Chondrocyte (in vitro differentiated cells): Measurements from ENCODE around the gene PRR13. TPM values are rescaled to one million over a fixed set of nuclear protein-coding genes. Genes with fewer than 3 reads are reported as not detected.
"Not testable (repeated sequence)": the region's sequence is repeated elsewhere in the genome, so short reads cannot be mapped to it uniquely, and the experiment has no call there.

ENCODE experiments used
- DNase-seq: peaks from one replicate; pipeline ENCODE4 v3.0.0; 2021; ENCODE audit warnings: mixed read lengths, low spot score
- H3K27ac Mint-ChIP-seq: one replicate; pipeline ENCODE4 v1.8.0; 2021; ENCODE audit warnings: mild to moderate bottlenecking, moderate library complexity, mixed read lengths; ENCODE audit not compliant: unreplicated experiment
- H3K27me3 Mint-ChIP-seq: 2 replicates; pipeline ENCODE4 v1.8.0; 2021; ENCODE audit warnings: low read depth, mixed read lengths
- H3K36me3 Mint-ChIP-seq: 2 replicates; pipeline ENCODE4 v1.8.0; 2021; ENCODE audit warnings: low read depth, mixed read lengths
- H3K4me1 Mint-ChIP-seq: 2 replicates; pipeline ENCODE4 v1.8.0; 2021; ENCODE audit warnings: low read depth, mild to moderate bottlenecking, mixed read lengths
- H3K4me3 Mint-ChIP-seq: one replicate; pipeline ENCODE4 v1.8.0; 2021; ENCODE audit warnings: mild to moderate bottlenecking, moderate library complexity, mixed read lengths; ENCODE audit not compliant: unreplicated experiment
- H3K9me3 Mint-ChIP-seq: 2 replicates; pipeline ENCODE4 v1.8.0; 2021; ENCODE audit warnings: low read depth, mixed read lengths
- CTCF ChIP-seq: fragments of 200-600 bp; sonication (generic); IDR thresholded peaks from 2 replicates; pipeline ENCODE4 v1.5.0; 2021; ENCODE audit warnings: antibody characterized with exemption, mild to moderate bottlenecking, moderate library complexity
- total RNA-seq: library from RNA; stranded (reverse); gene quantifications from 3 replicates; pipeline ENCODE4 v1.2.1, GENCODE V29; 2021

PRR13 gene
- total RNA-seq, 1 donor from 2014 or later: 102 TPM

- Mint-ChIP-seq H3K4me3 (no peak overlapping the region), H3K27me3 (no peaks in the 10 kb centered on the region), H3K4me1 (peaks cover 44% of the 10 kb centered on the region), H3K27ac (peak overlapping the region; percentile 32), H3K9me3 (no peaks in the 10 kb centered on the region), H3K36me3 (peaks cover 21% of the 10 kb centered on the region)
- DNase-seq: no peak
- TF ChIP-seq CTCF: no peak
Measured at GRCh38 chr12:53413485-53414204, 27.9 kb upstream of the PRR13 start.

- DNase-seq: no peak
- Mint-ChIP-seq H3K27ac (peak overlapping the region; percentile 50), H3K27me3 (no peaks in the 10 kb centered on the region), H3K4me3 (no peak overlapping the region), H3K9me3 (no peaks in the 10 kb centered on the region), H3K36me3 (peaks cover 17% of the 10 kb centered on the region), H3K4me1 (peaks cover 47% of the 10 kb centered on the region)
- no peak for TF ChIP-seq CTCF
Measured at GRCh38 chr12:53414756-53415417, 26.6 kb upstream of the PRR13 start.

GRCh38 chr12:53415752-53416389, 25.7 kb upstream of the PRR13 start:
- peaks cover 51% of the 10 kb centered on the region for H3K4me1 Mint-ChIP-seq

GRCh38 chr12:53417291-53417816, 24.2 kb upstream of the PRR13 start:
- not testable (repeated sequence) for H3K36me3 Mint-ChIP-seq, H3K9me3 Mint-ChIP-seq, DNase-seq, H3K4me3 Mint-ChIP-seq, H3K27ac Mint-ChIP-seq, H3K27me3 Mint-ChIP-seq
- peaks cover 51% of the 10 kb centered on the region for H3K4me1 Mint-ChIP-seq

More at GRCh38 chr12:53415752-53416389, 25.7 kb upstream of the PRR13 start:
- H3K27me3 Mint-ChIP-seq, H3K9me3 Mint-ChIP-seq, DNase-seq, H3K27ac Mint-ChIP-seq, H3K4me3 Mint-ChIP-seq: not testable (repeated sequence)
- peaks cover 12% of the 10 kb centered on the region for H3K36me3 Mint-ChIP-seq

- no peak overlapping the region for H3K27ac Mint-ChIP-seq
- no peaks in the 10 kb centered on the region for H3K27me3 Mint-ChIP-seq
- H3K4me1 Mint-ChIP-seq: peaks cover 43% of the 10 kb centered on the region
- no peak for DNase-seq
- no peaks in the 10 kb centered on the region for H3K36me3 Mint-ChIP-seq
- TF ChIP-seq CTCF: no peak
- no peaks in the 10 kb centered on the region for H3K9me3 Mint-ChIP-seq
- H3K4me3 Mint-ChIP-seq: no peak overlapping the region
Measured at GRCh38 chr12:53418221-53418620, 23.3 kb upstream of the PRR13 start.

GRCh38 chr12:53419756-53420155, 21.8 kb upstream of the PRR13 start:
- no peaks in the 10 kb centered on the region for H3K9me3 Mint-ChIP-seq
- H3K27ac Mint-ChIP-seq: no peak overlapping the region
- H3K4me1 Mint-ChIP-seq: peaks cover 30% of the 10 kb centered on the region
- H3K4me3 Mint-ChIP-seq: no peak overlapping the region
- H3K27me3 Mint-ChIP-seq: no peaks in the 10 kb centered on the region
- H3K36me3 Mint-ChIP-seq: no peaks in the 10 kb centered on the region
- no peak for DNase-seq
- no peak for TF ChIP-seq CTCF

GRCh38 chr12:53422247-53422646, 19.3 kb upstream of the PRR13 start:
- peaks cover 14% of the 10 kb centered on the region for H3K4me1 Mint-ChIP-seq
- not testable (repeated sequence) for H3K9me3 Mint-ChIP-seq, H3K27me3 Mint-ChIP-seq, H3K27ac Mint-ChIP-seq, DNase-seq, H3K4me3 Mint-ChIP-seq, H3K36me3 Mint-ChIP-seq
